ENCODE results near the gene ZNF77. TPM values are rescaled to one million over a fixed set of nuclear protein-coding genes. Genes with fewer than 3 reads are reported as not detected.

The ZNF77 gene
- total RNA-seq, 4 donors from 2014 or later: 5.1 to 7.0 (median 6.2) TPM

DNA sequence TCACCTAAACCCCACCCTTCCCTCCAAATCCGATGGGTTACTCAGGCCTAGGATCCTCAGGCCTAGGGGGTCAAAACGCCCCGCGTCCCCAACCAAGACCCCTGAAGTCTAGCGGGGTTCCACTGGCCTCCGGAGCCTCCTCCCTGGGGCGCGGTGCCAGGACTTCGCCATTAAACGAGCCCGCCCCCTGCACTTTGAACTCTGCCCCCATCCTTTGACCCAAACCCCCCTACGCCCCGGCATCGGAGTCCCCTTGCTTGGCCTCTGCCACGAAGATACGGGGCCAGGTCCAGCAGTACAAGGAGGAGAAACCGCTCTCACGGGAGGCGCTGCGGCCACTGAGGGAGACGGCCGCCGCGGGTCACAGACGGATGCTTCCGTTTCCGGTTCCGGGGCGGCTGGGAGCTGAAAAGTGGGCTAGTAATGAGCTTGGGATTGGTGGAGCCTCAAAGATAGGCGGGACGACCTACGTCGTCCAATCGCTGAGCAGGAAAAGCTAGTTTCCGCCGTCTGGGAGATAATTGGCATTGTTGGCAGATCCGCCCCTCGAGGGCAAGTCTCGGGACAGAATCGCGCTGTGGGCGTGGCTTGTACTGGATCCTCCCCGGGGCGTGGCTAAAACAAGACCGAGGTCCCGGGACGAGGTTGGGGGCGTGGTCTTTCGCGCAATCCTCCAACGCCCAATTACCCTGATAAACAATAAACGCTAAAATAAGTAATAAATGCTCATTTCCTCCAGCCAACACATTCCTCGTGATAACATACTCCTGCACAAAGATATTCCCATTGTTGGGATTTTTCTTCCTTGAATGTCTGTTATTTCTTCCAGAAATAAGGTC, 5.7 kb upstream of the ZNF77 start:
- peak; percentile 66 to 88 for TF ChIP-seq POLR2A (IDR thresholded peaks at IDR 0.05)
- TF ChIP-seq, protein P1, sequence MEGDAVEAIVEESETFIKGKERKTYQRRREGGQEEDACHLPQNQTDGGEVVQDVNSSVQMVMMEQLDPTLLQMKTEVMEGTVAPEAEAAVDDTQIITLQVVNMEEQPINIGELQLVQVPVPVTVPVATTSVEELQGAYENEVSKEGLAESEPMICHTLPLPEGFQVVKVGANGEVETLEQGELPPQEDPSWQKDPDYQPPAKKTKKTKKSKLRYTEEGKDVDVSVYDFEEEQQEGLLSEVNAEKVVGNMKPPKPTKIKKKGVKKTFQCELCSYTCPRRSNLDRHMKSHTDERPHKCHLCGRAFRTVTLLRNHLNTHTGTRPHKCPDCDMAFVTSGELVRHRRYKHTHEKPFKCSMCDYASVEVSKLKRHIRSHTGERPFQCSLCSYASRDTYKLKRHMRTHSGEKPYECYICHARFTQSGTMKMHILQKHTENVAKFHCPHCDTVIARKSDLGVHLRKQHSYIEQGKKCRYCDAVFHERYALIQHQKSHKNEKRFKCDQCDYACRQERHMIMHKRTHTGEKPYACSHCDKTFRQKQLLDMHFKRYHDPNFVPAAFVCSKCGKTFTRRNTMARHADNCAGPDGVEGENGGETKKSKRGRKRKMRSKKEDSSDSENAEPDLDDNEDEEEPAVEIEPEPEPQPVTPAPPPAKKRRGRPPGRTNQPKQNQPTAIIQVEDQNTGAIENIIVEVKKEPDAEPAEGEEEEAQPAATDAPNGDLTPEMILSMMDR (IDR thresholded peaks at IDR 0.05): no peak
- 0 to 1% methylated on average over 33 to 40 of the region's 53 CpGs for WGBS, 2 donors
- peak; percentile 100 for DNase-seq
- Histone ChIP-seq H3K27me3 (no peaks in the 10 kb centered on the region), H3K9me3 (no peaks in the 10 kb centered on the region), H3K36me3 (no peaks in the 10 kb centered on the region), H3K4me3 (replicated peaks in 1 of 3) (peak overlapping the region; percentile 19 to 68 (median 62)), H3K27ac (peak overlapping the region; percentile 83 to 98 (median 94)), H3K4me1 (peaks cover 22 to 35% of the 10 kb centered on the region in 2 donors)
- intact Hi-C loops (cut with DNase I): loop anchor here (5.0 to 10.0 kb wide), 2 partner anchors 157 to 214 kb away; no protein-coding TSS in a partner anchor

DNA sequence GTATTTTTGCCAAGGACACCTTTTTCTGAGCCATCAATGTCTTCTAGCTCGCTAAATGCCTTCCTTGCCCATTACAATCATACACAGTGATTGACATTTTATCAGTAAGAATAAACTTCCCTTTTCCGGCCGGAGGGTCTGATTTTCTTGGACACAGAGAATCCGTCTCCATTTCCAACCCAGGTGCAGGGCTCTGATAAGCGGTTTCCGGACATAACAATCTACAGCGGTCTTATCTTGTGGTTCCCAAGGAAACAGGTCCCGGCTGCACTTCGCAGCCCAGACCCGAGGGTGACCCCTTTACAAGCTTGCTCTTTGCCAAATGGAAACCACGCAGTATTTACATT, 5.1 kb upstream of the ZNF77 start:
- TF ChIP-seq POLR2A (IDR thresholded peaks at IDR 0.05): no peak
- TF ChIP-seq, protein P1 (IDR thresholded peaks at IDR 0.05): no peak
- WGBS, 2 donors: 0% methylated on average over 11 of the region's 11 CpGs
- Histone ChIP-seq H3K27ac (peak overlapping the region; percentile 83 to 98 (median 94)), H3K27me3 (no peaks in the 10 kb centered on the region), H3K4me3 (replicated peaks in 1 of 3) (peak overlapping the region; percentile 19 to 68 (median 62)), H3K36me3 (no peaks in the 10 kb centered on the region), H3K4me1 (peaks cover 24 to 35% of the 10 kb centered on the region in 2 donors), H3K9me3 (no peaks in the 10 kb centered on the region)
- intact Hi-C loops (cut with DNase I): loop anchor here (5.0 to 10.0 kb wide), 2 partner anchors 157 to 215 kb away; no protein-coding TSS in a partner anchor
- no peak for DNase-seq

DNA sequence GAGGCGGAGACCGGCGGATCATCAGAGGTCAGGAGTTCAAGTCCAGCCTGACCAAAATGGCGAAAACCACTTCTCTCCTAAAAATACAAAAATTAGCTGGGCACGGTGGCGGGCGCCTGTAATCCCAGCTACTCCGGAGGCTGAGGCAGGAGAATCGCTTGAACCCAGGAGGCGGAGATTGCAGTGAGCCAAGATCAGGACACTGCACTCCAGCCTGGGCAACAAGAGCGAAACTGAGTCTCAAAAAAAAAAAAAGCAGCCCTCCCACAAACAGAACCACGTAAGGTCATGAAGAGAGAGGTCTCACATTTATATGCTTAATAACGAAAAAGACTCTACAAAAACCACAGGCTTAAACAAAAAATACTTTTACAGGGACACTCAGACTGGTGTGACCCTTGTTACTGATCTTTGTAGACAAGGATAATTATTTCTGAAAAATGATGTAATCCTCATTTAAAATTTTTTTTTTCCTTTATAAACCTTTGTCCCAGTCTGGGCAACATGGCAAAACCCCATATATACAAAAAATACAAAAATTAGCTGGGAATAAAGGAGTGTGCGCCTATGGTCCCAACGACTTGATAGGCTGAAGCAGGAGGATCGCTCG, 909 bp upstream of the ZNF77 start:
- peaks cover 16 to 17% of the 10 kb centered on the region in 2 donors for H3K4me1 ChIP-seq
- peak overlapping the region; percentile 69 to 91 (median 81) for H3K4me3 ChIP-seq (replicated peaks in 1 of 3)
- intact Hi-C loops (cut with DNase I): no loop called here
- H3K36me3 ChIP-seq: no peaks in the 10 kb centered on the region
- DNase-seq: no peak
- H3K27ac ChIP-seq: peak overlapping the region; percentile 85 to 90 (median 85)
- no peaks in the 10 kb centered on the region for H3K27me3 ChIP-seq
- no peaks in the 10 kb centered on the region for H3K9me3 ChIP-seq
- WGBS, 2 donors: 50 to 55% methylated on average over 17 of the region's 17 CpGs
- TF ChIP-seq, protein P1 (IDR thresholded peaks at IDR 0.05): no peak
- TF ChIP-seq POLR2A (IDR thresholded peaks at IDR 0.05): no peak

DNA sequence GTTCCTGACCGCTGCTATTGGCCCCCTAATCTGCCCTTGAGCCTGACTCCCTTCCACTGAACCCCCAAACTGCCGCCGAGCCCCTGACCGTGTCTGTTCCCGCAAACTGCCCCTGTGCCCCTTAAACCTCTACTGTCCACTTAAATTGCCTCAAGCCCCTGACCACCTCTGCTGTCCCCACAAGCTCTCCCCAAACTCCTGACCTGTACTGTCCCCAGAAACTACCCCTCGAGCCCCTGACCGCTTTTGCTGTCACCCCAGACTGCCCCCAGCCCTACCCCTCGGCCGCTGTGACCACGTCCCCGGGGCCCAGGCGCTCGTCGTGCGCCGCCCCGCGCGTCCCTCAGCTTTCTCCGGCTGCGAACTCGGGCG, 382 bp downstream of the ZNF77 start:
- TF ChIP-seq, protein P1 (IDR thresholded peaks at IDR 0.05): peak in 1 of 6 experiments; percentile 6
- TF ChIP-seq POLR2A (IDR thresholded peaks at IDR 0.05): no peak
- intact Hi-C loops (cut with DNase I): loop anchor here (5.0 kb wide), 1 partner anchor 42 kb away; the partner anchor contains the start of gene ZNF57
- WGBS, 2 donors: 2 to 4% methylated on average over 13 to 23 of the region's 23 CpGs
- Histone ChIP-seq H3K27me3 (no peaks in the 10 kb centered on the region), H3K4me1 (peaks cover 12 to 13% of the 10 kb centered on the region in 2 donors), H3K4me3 (replicated peaks in 1 of 3) (peak overlapping the region; percentile 82 to 97 (median 83)), H3K27ac (peak overlapping the region in 1 of 3 donors; percentile 47), H3K9me3 (no peaks in the 10 kb centered on the region), H3K36me3 (no peaks in the 10 kb centered on the region)
- DNase-seq: no peak

Data from thyroid gland (tissue), 4 donors.